A673 (cell line): Measurements from ENCODE around the gene RASA3. TPM values are rescaled to one million over a fixed set of nuclear protein-coding genes. Genes with fewer than 3 reads are reported as not detected.

ENCODE experiments used
- BruUV-seq: library from RNA; stranded (reverse); fragments of 400-500 nt; replicated peaks from 2 replicates; lab custom pipeline; 2021; lab: Mats Ljungman, UMichigan
- CTCF ChIA-PET: fragments of 300-600 bp; sonication (Branson Sonifier 250); formaldehyde crosslinking; loops from one replicate; lab custom pipeline; 2022; ENCODE audit warnings: antibody characterized with exemption; lab: Charles Lee
- POLR2A ChIA-PET: fragments of 300-600 bp; sonication (Branson Sonifier 250); formaldehyde crosslinking; loops from one replicate; lab custom pipeline; 2022; ENCODE audit warnings: antibody characterized with exemption; ENCODE audit not compliant: low non-redundant PET; lab: Charles Lee
- DNase-seq: peaks from one replicate; pipeline ENCODE4 v3.0.0-alpha.2; 2015; ENCODE audit warnings: low spot score
- H3K27ac ChIP-seq: fragments of 200-600 bp; sonication (generic); 2 replicates; pipeline ENCODE4 v1.5.1; 2016; ENCODE audit warnings: mixed run types, low read depth, mild to moderate bottlenecking, mixed read lengths, antibody characterized with exemption, low read length; ENCODE audit not compliant: poor library complexity, severe bottlenecking
- H3K27me3 ChIP-seq: fragments of 200-600 bp; sonication (generic); replicated peaks from 2 replicates; pipeline ENCODE4 v1.6.1; 2017; ENCODE audit warnings: mixed run types, low read depth, mild to moderate bottlenecking, mixed read lengths, antibody characterized with exemption, low read length; ENCODE audit not compliant: insufficient read depth, poor library complexity
- H3K36me3 ChIP-seq: fragments of 200-600 bp; sonication (generic); 2 replicates; pipeline ENCODE4 v1.6.1; 2016; ENCODE audit warnings: mixed run types, mild to moderate bottlenecking, mixed read lengths, antibody characterized with exemption, low read length; ENCODE audit not compliant: insufficient read depth, poor library complexity, severe bottlenecking
- H3K4me1 ChIP-seq: fragments of 200-600 bp; sonication (generic); 2 replicates; pipeline ENCODE4 v1.6.1; 2017; ENCODE audit warnings: mixed run types, mild to moderate bottlenecking, mixed read lengths, antibody characterized with exemption, low read length; ENCODE audit not compliant: insufficient read depth, poor library complexity, severe bottlenecking
- H3K4me3 ChIP-seq: fragments of 200-600 bp; sonication (generic); 2 replicates; pipeline ENCODE4 v1.5.1; 2016; ENCODE audit warnings: low read depth, mixed run types, mild to moderate bottlenecking, mixed read lengths, low read length; ENCODE audit not compliant: poor library complexity, severe bottlenecking
- H3K9me3 ChIP-seq: fragments of 200-600 bp; sonication (generic); 2 replicates; pipeline ENCODE4 v1.6.1; 2016; ENCODE audit warnings: mixed run types, low read depth, mild to moderate bottlenecking, mixed read lengths, antibody characterized with exemption, low read length; ENCODE audit not compliant: poor library complexity, severe bottlenecking
- EZH2 ChIP-seq: fragments of 200-600 bp; sonication (generic); IDR thresholded peaks from 2 replicates; pipeline ENCODE4 v1.6.1; 2017; ENCODE audit warnings: borderline replicate concordance, low read depth, mild to moderate bottlenecking, mixed read lengths, antibody characterized with exemption, low read length; ENCODE audit not compliant: poor library complexity, severe bottlenecking
- intact Hi-C: fragments of 100-400 bp; cut with micrococcal nuclease; formaldehyde crosslinking; loops from one replicate; pipeline ENCODE4 v1.10.0; 2022; ENCODE audit not compliant: unreplicated experiment
- total RNA-seq: library from RNA; stranded (reverse); gene quantifications from 2 replicates; pipeline ENCODE4 v1.2.3, GENCODE V29; 2021
- TF ChIP-seq, protein P1 (sequence below): fragments of 300-800, 200-600 bp; sonication (generic); conservative IDR thresholded peaks from 2 replicates; pipeline ENCODE4 v1.5.1; 2017; ENCODE audit warnings: low read depth, mild to moderate bottlenecking, antibody characterized with exemption, low read length, moderate library complexity, mixed read lengths

RASA3 gene
- total RNA-seq, 1 experiment from 2014 or later, result 22.1 TPM

GRCh38 chr13:114025405-114025713 is 107.1 kb downstream of the RASA3 start:
- no peaks in the 10 kb centered on the region for H3K36me3 ChIP-seq
- no TSS peak for BruUV-seq

DNA sequence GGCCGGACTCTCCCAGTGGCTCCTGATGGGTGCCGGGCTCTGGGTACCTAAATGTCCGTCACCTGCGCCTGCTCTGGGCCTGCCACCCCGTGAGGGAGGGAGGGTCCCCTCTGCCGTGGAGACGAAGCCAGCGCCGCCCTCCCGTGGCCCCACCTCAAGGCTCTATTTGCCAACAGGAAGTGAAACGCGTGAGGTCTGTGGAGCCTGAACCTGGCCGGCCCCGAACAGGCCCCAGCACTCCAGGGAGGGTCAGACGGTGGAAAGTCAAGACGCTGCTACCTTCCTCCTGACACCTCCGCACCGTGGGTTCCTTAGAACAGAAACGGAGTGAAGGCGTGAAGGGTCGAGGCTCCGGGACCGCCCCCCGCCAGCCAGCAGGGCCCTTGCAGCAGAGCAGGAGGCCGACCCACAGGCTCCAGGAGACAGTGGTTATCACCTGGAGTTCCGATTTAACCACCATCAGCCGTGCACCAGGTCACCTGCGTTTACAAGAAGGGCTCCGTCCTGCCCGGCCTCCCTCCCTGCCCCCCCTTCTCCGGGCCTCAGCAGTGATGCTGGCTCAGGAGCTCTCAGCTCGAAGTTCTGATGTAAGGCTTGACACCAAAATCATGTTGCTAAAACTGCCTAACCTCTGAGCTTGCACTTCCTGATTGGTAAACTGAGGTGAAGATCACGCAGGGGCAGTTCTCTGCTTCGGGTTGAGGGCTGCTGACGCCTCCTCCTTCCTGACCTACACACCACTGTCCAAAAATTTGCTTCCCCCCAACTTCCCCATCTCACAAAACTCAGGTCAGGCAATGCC is 107.6 kb downstream of the RASA3 start:
- Histone ChIP-seq H3K27ac (no peak overlapping the region), H3K9me3 (no peaks in the 10 kb centered on the region), H3K4me3 (no peak overlapping the region), H3K27me3 (no peaks in the 10 kb centered on the region), H3K36me3 (no peaks in the 10 kb centered on the region), H3K4me1 (no peaks in the 10 kb centered on the region)
- BruUV-seq, result no TSS peak
- CTCF ChIA-PET, result no interaction called here
- no peak for DNase-seq
- POLR2A ChIA-PET, result interaction anchor here (0.6 kb wide), 1 partner anchor 95 kb away, joined by 3 read pairs; no protein-coding TSS in a partner anchor
- TF ChIP-seq, protein P1, sequence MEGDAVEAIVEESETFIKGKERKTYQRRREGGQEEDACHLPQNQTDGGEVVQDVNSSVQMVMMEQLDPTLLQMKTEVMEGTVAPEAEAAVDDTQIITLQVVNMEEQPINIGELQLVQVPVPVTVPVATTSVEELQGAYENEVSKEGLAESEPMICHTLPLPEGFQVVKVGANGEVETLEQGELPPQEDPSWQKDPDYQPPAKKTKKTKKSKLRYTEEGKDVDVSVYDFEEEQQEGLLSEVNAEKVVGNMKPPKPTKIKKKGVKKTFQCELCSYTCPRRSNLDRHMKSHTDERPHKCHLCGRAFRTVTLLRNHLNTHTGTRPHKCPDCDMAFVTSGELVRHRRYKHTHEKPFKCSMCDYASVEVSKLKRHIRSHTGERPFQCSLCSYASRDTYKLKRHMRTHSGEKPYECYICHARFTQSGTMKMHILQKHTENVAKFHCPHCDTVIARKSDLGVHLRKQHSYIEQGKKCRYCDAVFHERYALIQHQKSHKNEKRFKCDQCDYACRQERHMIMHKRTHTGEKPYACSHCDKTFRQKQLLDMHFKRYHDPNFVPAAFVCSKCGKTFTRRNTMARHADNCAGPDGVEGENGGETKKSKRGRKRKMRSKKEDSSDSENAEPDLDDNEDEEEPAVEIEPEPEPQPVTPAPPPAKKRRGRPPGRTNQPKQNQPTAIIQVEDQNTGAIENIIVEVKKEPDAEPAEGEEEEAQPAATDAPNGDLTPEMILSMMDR, result no peak
- TF ChIP-seq EZH2, result no peak
- intact Hi-C loops, result no loop called here

More at GRCh38 chr13:114025405-114025713, 107.1 kb downstream of the RASA3 start:
- Histone ChIP-seq H3K27me3 (no peaks in the 10 kb centered on the region), H3K4me3 (no peak overlapping the region), H3K27ac (no peak overlapping the region), H3K9me3 (no peaks in the 10 kb centered on the region), H3K4me1 (no peaks in the 10 kb centered on the region)
- ChIA-PET POLR2A (interaction anchor here (0.6 kb wide), 1 partner anchor 95 kb away, joined by 3 read pairs; no protein-coding TSS in a partner anchor), CTCF (no interaction called here)
- intact Hi-C loops, result no loop called here
- no peak for DNase-seq
- no peak for TF ChIP-seq EZH2
- TF ChIP-seq, protein P1, result no peak

GRCh38 chr13:114023716-114024602 is 108.5 kb downstream of the RASA3 start:
- CTCF ChIA-PET, result no interaction called here

More at GRCh38 chr13:114023716-114024602, 108.5 kb downstream of the RASA3 start:
- Histone ChIP-seq H3K4me1 (no peaks in the 10 kb centered on the region), H3K9me3 (no peaks in the 10 kb centered on the region), H3K27me3 (no peaks in the 10 kb centered on the region), H3K36me3 (no peaks in the 10 kb centered on the region), H3K27ac (no peak overlapping the region), H3K4me3 (no peak overlapping the region)
- POLR2A ChIA-PET, result no interaction called here
- no TSS peak for BruUV-seq
- DNase-seq, result no peak
- TF ChIP-seq, protein P1, result no peak
- intact Hi-C loops, result no loop called here
